Renal cortex interstitium (tissue), 11 donors: ENCODE data around the gene CDCP2. TPM values are rescaled to one million over a fixed set of nuclear protein-coding genes. Genes with fewer than 3 reads are reported as not detected.
"Not testable (repeated sequence)": the region's sequence is repeated elsewhere in the genome, so short reads cannot be mapped to it uniquely, and the experiment has no call there.

Experiments used
- DNase-seq, 11 donors: peaks; one replicate each; pipeline ENCODE4 v3.0.0-alpha.2; 2013; ENCODE audit warnings: low read depth in 9 of 11, low spot score in 4 of 11; ENCODE audit errors: extremely low read depth in 1 of 11
- polyA plus RNA-seq, 3 donors: library from polyadenylated mRNA; unstranded; fragments of 120-200 nt; gene quantifications; one replicate each; pipeline ENCODE4 v1.2.1, GENCODE V29; 2013; ENCODE audit not compliant: insufficient read length in 3 of 3

The CDCP2 gene
- polyA plus RNA-seq, 3 donors, result 0.04 to 0.14 (median 0.12) TPM

- peak in 9 of 11 donors; percentile 60 to 78 (median 72) for DNase-seq
These were observed 31.2 kb downstream of the CDCP2 start for GRCh38 chr1:54121482-54122134.

- DNase-seq, result no peak
These were observed 31.9 kb downstream of the CDCP2 start for GRCh38 chr1:54120698-54121481.

DNA sequence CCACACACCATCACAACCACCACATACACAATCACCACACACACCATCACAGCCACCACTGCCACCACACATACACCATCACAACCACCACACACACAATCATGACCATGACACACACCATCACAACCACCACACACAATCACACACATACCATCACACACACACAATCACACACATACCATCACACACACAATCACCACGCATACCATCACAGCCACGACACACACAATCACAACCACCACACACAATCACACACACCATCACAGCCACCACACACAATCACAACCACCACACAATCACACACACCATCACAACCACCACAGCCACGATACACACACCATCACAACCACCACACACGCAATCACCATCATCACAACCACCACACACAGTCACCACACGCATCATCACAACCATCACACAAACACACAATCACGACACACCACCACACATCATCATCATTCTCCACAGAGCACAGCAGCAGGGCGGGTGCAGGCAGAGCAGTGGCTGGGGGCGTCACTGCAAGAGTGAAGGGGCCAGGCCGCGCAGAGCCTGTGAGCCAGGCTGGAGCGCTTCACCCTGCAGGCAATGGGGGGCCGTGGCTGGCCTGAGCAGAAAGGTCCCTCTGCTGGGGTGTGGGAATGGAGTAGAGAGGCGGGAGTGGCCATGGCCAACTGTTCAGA, 32.6 kb downstream of the CDCP2 start:
- DNase-seq, result no peak

GRCh38 chr1:54118704-54119103, 34.1 kb downstream of the CDCP2 start:
- DNase-seq, result no peak

DNA sequence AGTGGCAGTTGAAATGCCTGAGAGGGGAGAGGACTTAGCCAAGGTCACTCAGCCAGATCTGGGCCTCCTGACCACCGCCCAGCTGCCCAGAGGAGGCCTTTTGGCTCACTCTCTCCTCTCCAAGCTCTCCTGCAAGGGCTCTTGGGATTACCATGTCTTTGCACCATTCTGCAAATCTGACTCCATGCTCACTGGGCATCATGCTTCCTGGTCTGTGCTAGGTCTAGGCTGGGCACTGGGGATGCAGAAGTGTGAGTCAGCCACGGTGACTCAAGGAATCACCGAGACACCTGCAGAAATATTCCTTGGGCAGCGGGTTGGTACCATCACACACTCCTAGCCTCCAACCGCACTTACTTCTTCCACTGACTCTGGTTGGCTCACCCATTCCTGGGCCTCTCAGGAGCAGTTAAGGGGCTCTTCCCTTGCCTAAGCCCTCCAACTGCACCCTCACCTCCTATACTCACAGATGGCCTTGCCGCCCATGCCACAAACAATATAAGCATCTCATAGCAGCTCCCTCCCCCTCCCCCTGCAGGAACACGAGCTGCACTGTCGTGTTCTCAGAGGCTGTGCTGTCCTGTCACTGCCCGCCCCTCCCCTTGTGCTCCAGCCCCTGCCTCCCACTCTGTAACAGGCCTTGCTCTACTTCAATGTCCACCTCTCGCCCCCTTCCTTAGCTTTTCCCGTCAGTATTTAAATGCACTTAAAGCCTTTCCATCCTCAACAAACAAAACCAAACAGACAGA, 34.8 kb downstream of the CDCP2 start:
- DNase-seq, result no peak

GRCh38 chr1:54115520-54115919, 37.3 kb downstream of the CDCP2 start:
- no peak for DNase-seq

DNA sequence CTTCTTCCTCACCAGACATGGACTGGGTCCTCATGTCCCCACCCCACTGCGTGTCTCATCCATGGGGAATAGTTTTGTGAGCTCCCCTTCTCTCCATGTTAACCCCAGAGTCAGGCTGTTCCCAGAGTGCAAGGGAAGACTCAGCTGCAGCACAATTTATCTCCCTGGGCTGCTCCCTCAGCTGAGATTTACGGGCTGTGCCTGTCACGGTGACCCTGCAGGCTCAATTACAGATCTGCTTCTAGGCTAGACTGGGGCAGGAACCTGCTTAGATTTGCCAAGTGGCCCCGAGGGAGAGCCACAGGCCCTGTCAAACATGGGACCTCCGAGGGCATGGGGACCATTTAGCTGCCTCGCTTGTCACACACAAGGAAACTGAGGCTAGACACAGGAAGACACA, 37.8 kb downstream of the CDCP2 start:
- no peak for DNase-seq

GRCh38 chr1:54114001-54114400, 38.8 kb downstream of the CDCP2 start:
- no peak for DNase-seq

- DNase-seq, result no peak
These were observed 40.0 kb downstream of the CDCP2 start for GRCh38 chr1:54112705-54113368.

DNA sequence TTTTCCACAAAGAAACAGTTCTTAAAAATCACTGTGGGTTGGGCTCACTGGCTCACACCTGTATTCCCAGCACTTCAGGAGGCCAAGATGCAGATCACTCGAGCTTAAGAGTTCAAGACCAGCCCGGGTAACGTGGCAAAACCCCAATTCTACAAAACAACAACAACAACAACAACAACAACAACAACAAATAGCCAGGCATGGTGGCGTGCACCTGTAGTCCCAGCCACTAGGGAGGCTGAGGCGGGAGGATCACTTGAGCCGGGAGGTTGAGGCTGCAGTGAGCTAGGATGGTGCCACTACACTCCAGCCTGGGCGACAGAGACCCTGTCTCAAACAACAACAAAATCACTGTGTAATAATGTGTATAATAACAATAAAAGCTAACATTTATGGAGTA, 40.8 kb downstream of the CDCP2 start:
- no peak for DNase-seq

DNA sequence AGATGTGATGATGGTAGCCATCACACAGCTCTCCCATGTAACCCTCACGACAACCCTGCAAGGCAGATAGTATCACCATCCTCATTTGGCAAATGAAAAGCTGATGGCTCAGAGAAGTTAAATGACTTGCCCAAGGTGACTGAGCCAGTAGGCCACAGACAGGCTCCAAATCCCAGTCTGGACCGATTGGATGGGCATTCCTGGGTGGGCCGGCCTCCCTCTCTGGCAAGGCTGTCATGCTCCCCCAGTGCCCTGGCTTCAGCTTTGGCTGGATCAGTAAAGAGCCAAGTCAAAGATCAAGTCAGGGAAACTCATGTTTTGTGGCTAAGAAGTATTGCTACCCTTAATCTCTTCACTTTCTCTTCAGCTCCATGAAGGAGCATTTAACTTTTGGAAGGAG, 41.2 kb downstream of the CDCP2 start:
- DNase-seq, result no peak

DNA sequence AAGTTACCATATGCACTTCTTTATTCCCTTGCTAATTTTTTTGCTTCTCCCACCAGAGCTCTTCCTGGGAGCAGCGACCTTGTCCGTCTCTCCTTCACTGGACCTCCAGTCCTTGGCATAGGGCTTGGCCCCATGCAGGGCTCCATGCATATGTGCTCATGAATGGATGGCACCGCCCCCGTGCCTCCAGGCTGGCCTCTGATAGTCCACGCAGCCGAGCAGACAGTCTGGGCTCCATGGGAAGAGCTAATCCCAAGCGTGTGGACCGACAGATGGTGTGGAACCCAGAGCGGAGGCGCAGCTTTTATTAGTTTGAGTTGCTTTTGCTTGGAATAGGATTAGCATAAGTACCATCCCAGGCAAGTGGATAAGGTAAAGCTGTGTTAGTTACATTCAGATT, 41.8 kb downstream of the CDCP2 start:
- DNase-seq, result no peak

GRCh38 chr1:54109129-54110090, 43.4 kb downstream of the CDCP2 start:
- DNase-seq, result no peak

GRCh38 chr1:54108156-54108555, 44.6 kb downstream of the CDCP2 start:
- DNase-seq, result no peak

DNA sequence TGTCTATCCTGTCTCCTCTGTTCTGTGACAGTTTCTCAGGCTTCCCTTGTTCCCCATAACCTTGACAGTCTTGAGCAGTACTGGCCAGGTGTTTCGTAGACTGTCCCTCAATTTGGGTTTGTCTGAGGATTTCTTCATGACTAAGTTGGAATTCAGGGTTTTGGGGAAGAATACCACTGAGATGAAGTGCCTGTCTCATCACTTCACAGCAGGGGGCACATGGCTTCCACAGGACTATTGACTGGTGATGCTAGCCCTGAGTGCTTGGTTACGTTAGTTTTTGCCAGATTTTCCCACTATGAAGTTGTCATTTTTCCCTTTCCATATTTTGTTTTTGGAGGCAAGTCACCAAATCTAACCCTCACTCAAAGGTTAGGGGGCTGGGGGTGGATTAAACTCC, 45.7 kb downstream of the CDCP2 start:
- no peak for DNase-seq

GRCh38 chr1:54105736-54106269, 47.0 kb downstream of the CDCP2 start:
- no peak for DNase-seq

- DNase-seq, result no peak
These were observed 47.7 kb downstream of the CDCP2 start for GRCh38 chr1:54105080-54105479.

DNA sequence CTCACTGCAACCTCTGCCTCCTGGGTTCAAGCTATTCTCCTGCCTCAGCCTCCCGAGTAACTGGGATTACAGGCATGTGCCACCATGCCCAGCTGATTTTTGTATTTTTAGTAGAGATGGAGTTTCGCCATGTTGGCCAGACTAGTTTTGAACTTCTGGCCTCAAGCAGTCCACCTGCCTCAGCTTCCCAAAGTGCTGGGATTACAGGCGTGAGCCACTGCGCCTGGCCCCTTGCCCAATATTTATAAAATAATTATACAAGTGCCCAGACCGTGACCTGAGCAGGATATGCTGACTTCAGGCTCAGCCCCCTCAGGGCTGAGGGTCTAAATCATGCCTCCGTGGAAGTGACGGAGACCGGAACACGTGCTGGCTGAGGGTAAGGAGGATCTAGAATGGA, 48.2 kb downstream of the CDCP2 start:
- DNase-seq, result not testable (repeated sequence)
